ENCODE measurements around the gene PPFIA1.

- TF ChIP-seq POLR2A (IDR thresholded peaks at IDR 0.05) = no peak
- no peak for TF ChIP-seq CTCF (IDR thresholded peaks at IDR 0.05)
Measured at GRCh38 chr11:70397336-70397982, 127.0 kb downstream of the PPFIA1 start.
